A549 (cell line): ENCODE measurements around the gene AFF1. TPM values are rescaled to one million over a fixed set of nuclear protein-coding genes. Genes with fewer than 3 reads are reported as not detected.

Experiments used
- ATAC-seq, 2 experiments: fragments of 200-7000 bp in 1 of 2; fragments of >200 bp in 1 of 2; cut with Nextera tagmentation in 1 of 2; cut with Tn5 transposase in 1 of 2; 3 replicates each; pipeline versions ENCODE4 v1.8.0 to v1.9.1; 2018 to 2020; ENCODE audit warnings: mild to moderate bottlenecking in 1 of 2, moderate library complexity in 1 of 2
- CTCF ChIA-PET: fragments of 300-600 bp; sonication (Branson Sonifier 250); formaldehyde crosslinking; extraction: SDS; loops from one replicate; lab custom pipeline; 2021; ENCODE audit warnings: antibody characterized with exemption, inconsistent platforms; lab: Yijun Ruan, JAX
- POLR2A ChIA-PET: fragments of 350-600 bp; formaldehyde crosslinking; extraction: SDS; loops from one replicate; lab custom pipeline; 2021; ENCODE audit warnings: antibody characterized with exemption, inconsistent platforms; lab: Yijun Ruan, JAX
- DNase-seq, 2 experiments: peaks; one replicate each; pipeline versions ENCODE4 v3.0.0 to v3.0.0-alpha.2; 2011 to 2016; ENCODE audit warnings: low read depth in 1 of 2, low spot score in 1 of 2
- FAIRE-seq: peaks from 2 replicates; lab custom pipeline; 2011; peaks lifted over from hg19 to GRCh38; lab: Jason Lieb, UNC
- H3K27ac ChIP-seq, 2 experiments: fragments of >200 bp; sonication (Bioruptor Twin); formaldehyde crosslinking; 3 replicates each; pipeline ENCODE4 v1.5.1; 2016 to 2017
- H3K4me1 ChIP-seq: fragments of >200 bp; sonication (Bioruptor Twin); formaldehyde crosslinking; 3 replicates; pipeline ENCODE4 v1.6.1; 2016
- H3K4me2 ChIP-seq: fragments of >200 bp; sonication (Bioruptor Twin); formaldehyde crosslinking; 3 replicates; pipeline ENCODE4 v1.6.1; 2016
- H3K4me3 ChIP-seq: fragments of >200 bp; sonication (Bioruptor Twin); formaldehyde crosslinking; 3 replicates; pipeline ENCODE4 v1.5.1; 2016
- H3K9me3 ChIP-seq: fragments of >200 bp; sonication (Bioruptor Twin); formaldehyde crosslinking; 3 replicates; pipeline ENCODE4 v1.6.1; 2016
- CBX2 ChIP-seq: fragments of 200-600 bp; sonication (generic); IDR thresholded peaks from 2 replicates; pipeline ENCODE4 v1.6.1; 2016; ENCODE audit warnings: low read depth, mild to moderate bottlenecking, borderline replicate concordance
- CEBPB ChIP-seq, 2 experiments: fragments of >200 bp in 1 of 2; sonication (Bioruptor Twin) in 1 of 2; formaldehyde crosslinking in 1 of 2; IDR thresholded peaks; 2 replicates each; pipeline ENCODE4 v1.6.1; 2012 to 2016
- CHD4 ChIP-seq: fragments of 200-600 bp; sonication (generic); IDR thresholded peaks from 2 replicates; pipeline ENCODE4 v1.6.1; 2016; ENCODE audit warnings: antibody characterized with exemption, mild to moderate bottlenecking, borderline replicate concordance
- EHMT2 ChIP-seq: fragments of 200-600 bp; sonication (generic); IDR thresholded peaks from 2 replicates; pipeline ENCODE4 v1.6.1; 2016; ENCODE audit warnings: antibody characterized with exemption, low read depth, mild to moderate bottlenecking, moderate library complexity
- FOXS1 ChIP-seq: fragments of 250-450 bp; sonication (Bioruptor Pico); IDR thresholded peaks from 2 replicates; pipeline ENCODE4 v1.5.0; 2020; ENCODE audit warnings: mild to moderate bottlenecking, moderate library complexity
- HES2 ChIP-seq: fragments of >200 bp; sonication (Bioruptor Twin); formaldehyde crosslinking; IDR thresholded peaks from 2 replicates; pipeline ENCODE4 v1.6.1; 2016
- HMGXB4 ChIP-seq: fragments of 250-450 bp; sonication (Bioruptor Pico); IDR thresholded peaks from 2 replicates; pipeline ENCODE4 v1.5.0; 2021; ENCODE audit warnings: mild to moderate bottlenecking, moderate library complexity, borderline replicate concordance
- HOXA7 ChIP-seq: fragments of 250-450 bp; sonication (Bioruptor Pico); IDR thresholded peaks from 2 replicates; pipeline ENCODE4 v1.5.0; 2020; ENCODE audit warnings: mild to moderate bottlenecking, moderate library complexity
- HOXB13 ChIP-seq: fragments of 250-450 bp; sonication (Bioruptor Pico); IDR thresholded peaks from 2 replicates; pipeline ENCODE4 v1.5.0; 2020; ENCODE audit warnings: low read depth, mild to moderate bottlenecking, moderate library complexity
- HOXB5 ChIP-seq: fragments of 250-450 bp; sonication (Bioruptor Pico); IDR thresholded peaks from 2 replicates; pipeline ENCODE4 v1.5.0; 2020; ENCODE audit warnings: mild to moderate bottlenecking, moderate library complexity
- JUNB ChIP-seq: fragments of >200 bp; sonication (Bioruptor Twin); formaldehyde crosslinking; IDR thresholded peaks from 2 replicates; pipeline ENCODE4 v1.6.1; 2016
- MAFK ChIP-seq: fragments of 450-650 bp; IDR thresholded peaks from 2 replicates; pipeline ENCODE4 v1.6.1; 2014; ENCODE audit not compliant: partially characterized antibody
- MAZ ChIP-seq: fragments of 150-350 bp; IDR thresholded peaks from 2 replicates; pipeline ENCODE4 v1.6.1; 2014; ENCODE audit warnings: antibody characterized with exemption, low read depth, low read length, borderline replicate concordance
- NFE2L2 ChIP-seq: fragments of 150-350 bp; conservative IDR thresholded peaks from 2 replicates; pipeline ENCODE4 v1.6.1; 2014; ENCODE audit warnings: low read length
- NPAS2 ChIP-seq: fragments of 250-450 bp; sonication (Bioruptor Pico); IDR thresholded peaks from 2 replicates; pipeline ENCODE4 v1.8.0; 2022; ENCODE audit warnings: mild to moderate bottlenecking, moderate library complexity, borderline replicate concordance
- PHF8 ChIP-seq: fragments of 200-600 bp; sonication (generic); IDR thresholded peaks from 2 replicates; pipeline ENCODE4 v1.6.1; 2016; ENCODE audit warnings: low read depth, mild to moderate bottlenecking, antibody characterized with exemption, moderate library complexity, borderline replicate concordance
- POLR2A ChIP-seq: IDR thresholded peaks from 2 replicates; pipeline ENCODE4 v1.6.1; 2012; ENCODE audit warnings: mild to moderate bottlenecking, low read length
- RFX5 ChIP-seq: fragments of 450-650 bp; IDR thresholded peaks from 2 replicates; pipeline ENCODE4 v1.7.1; 2014; ENCODE audit warnings: antibody characterized with exemption, mild to moderate bottlenecking, moderate library complexity
- RNF2 ChIP-seq: fragments of 200-600 bp; sonication (generic); IDR thresholded peaks from 2 replicates; pipeline ENCODE4 v1.6.1; 2016; ENCODE audit warnings: low read depth, mild to moderate bottlenecking, antibody characterized with exemption, moderate library complexity, borderline replicate concordance
- SREBF2 ChIP-seq: fragments of 450-650 bp; IDR thresholded peaks from 2 replicates; pipeline ENCODE4 v1.6.1; 2014; ENCODE audit warnings: mild to moderate bottlenecking, moderate library complexity
- ZC3H11A ChIP-seq: fragments of 450-650 bp; IDR thresholded peaks from 2 replicates; pipeline ENCODE4 v1.6.1; 2014; ENCODE audit warnings: antibody characterized with exemption, mild to moderate bottlenecking
- ZFP36 ChIP-seq: fragments of 450-650 bp; IDR thresholded peaks from 2 replicates; pipeline ENCODE4 v1.6.1; 2014; ENCODE audit warnings: borderline replicate concordance; ENCODE audit not compliant: partially characterized antibody
- ZSCAN20 ChIP-seq: fragments of 250-450 bp; sonication (Bioruptor Pico); IDR thresholded peaks from 2 replicates; pipeline ENCODE4 v1.8.0; 2022; ENCODE audit warnings: mild to moderate bottlenecking, moderate library complexity
- WGBS: methylation state at CpG from one replicate; pipeline ENCODE4 v1.1.6; 2017; ENCODE audit errors: missing lambda C conversion rate; 5-methylcytosine and 5-hydroxymethylcytosine counted together
- polyA plus RNA-seq, 4 experiments: library from polyadenylated mRNA; depleted of rRNA in 3 of 4; stranded (reverse); fragments of >200 nt; fragmentation: RNase III in 1 of 4; extraction: RNeasy Plus Mini Kit Qiagen cat#74134 plus additional on column Dnase treatment in 1 of 4; gene quantifications; 2 replicates in 3 of 4; 3 replicates in 1 of 4; pipeline ENCODE4 v1.2.3, GENCODE V29; 2011 to 2017

Gene AFF1
- polyA plus RNA-seq, 2 of the 4 experiments (the other 2 are of a cell fraction) = 13.7 to 15.4 TPM

- ChIA-PET CTCF (no interaction called here), POLR2A (no interaction called here)
- Histone ChIP-seq H3K9me3 (no peaks in the 10 kb centered on the region), H3K27ac (no peak overlapping the region), H3K4me3 (no peak overlapping the region), H3K4me2 (no peak overlapping the region), H3K4me1 (peaks cover 29% of the 10 kb centered on the region)
- ATAC-seq (no peak), DNase-seq (no peak), FAIRE-seq (no peak)
- 87% methylated on average over 3 of the region's 3 CpGs for WGBS
- TF ChIP-seq HMGXB4 (no peak), HOXB5 (CRISPR knock-in tag) (no peak)
Measured at GRCh38 chr4:87109121-87109520, 174.3 kb downstream of the AFF1 start.

GRCh38 chr4:87109945-87110344, 175.1 kb downstream of the AFF1 start:
- Histone ChIP-seq H3K4me3 (no peak overlapping the region), H3K4me2 (no peak overlapping the region), H3K4me1 (peaks cover 21% of the 10 kb centered on the region), H3K9me3 (no peaks in the 10 kb centered on the region), H3K27ac (no peak overlapping the region)
- no peak for ATAC-seq
- ChIA-PET POLR2A (no interaction called here), CTCF (no interaction called here)
- DNase-seq = no peak
- 91% methylated on average over 1 of the region's 1 CpG for WGBS
- FAIRE-seq = no peak
- TF ChIP-seq CEBPB (IDR thresholded peaks at IDR 0.05) = no peak
- no peak for TF ChIP-seq ZSCAN20 (CRISPR knock-in tag)
- no peak for TF ChIP-seq NFE2L2
- TF ChIP-seq HES2 = no peak

- WGBS = 93% methylated on average over 4 of the region's 4 CpGs
- Histone ChIP-seq H3K27ac (no peak overlapping the region), H3K4me2 (no peak overlapping the region), H3K4me1 (peaks cover 18% of the 10 kb centered on the region), H3K4me3 (no peak overlapping the region), H3K9me3 (no peaks in the 10 kb centered on the region)
- no peak for ATAC-seq
- TF ChIP-seq CBX2 = no peak
- TF ChIP-seq HOXB13 (CRISPR knock-in tag) = no peak
- TF ChIP-seq PHF8 = no peak
- no peak for TF ChIP-seq FOXS1 (CRISPR knock-in tag)
- TF ChIP-seq EHMT2 = no peak
- TF ChIP-seq HOXA7 = no peak
- TF ChIP-seq JUNB = no peak
- TF ChIP-seq RNF2 = no peak
- TF ChIP-seq ZFP36 = no peak
- no peak for TF ChIP-seq MAZ
- no peak for TF ChIP-seq SREBF2
- TF ChIP-seq ZC3H11A = no peak
- no peak for TF ChIP-seq NPAS2 (CRISPR knock-in tag)
- no peak for TF ChIP-seq POLR2A
- TF ChIP-seq CHD4 = no peak
- TF ChIP-seq RFX5 = no peak
- no peak for TF ChIP-seq HES2
- no peak for TF ChIP-seq MAFK
- POLR2A ChIA-PET = no interaction called here
- CTCF ChIA-PET = no interaction called here
- DNase-seq = no peak
- FAIRE-seq = no peak
Measured at GRCh38 chr4:87112063-87112462, 177.3 kb downstream of the AFF1 start.
